Measurements from ENCODE around the gene PDE8A.

DNA sequence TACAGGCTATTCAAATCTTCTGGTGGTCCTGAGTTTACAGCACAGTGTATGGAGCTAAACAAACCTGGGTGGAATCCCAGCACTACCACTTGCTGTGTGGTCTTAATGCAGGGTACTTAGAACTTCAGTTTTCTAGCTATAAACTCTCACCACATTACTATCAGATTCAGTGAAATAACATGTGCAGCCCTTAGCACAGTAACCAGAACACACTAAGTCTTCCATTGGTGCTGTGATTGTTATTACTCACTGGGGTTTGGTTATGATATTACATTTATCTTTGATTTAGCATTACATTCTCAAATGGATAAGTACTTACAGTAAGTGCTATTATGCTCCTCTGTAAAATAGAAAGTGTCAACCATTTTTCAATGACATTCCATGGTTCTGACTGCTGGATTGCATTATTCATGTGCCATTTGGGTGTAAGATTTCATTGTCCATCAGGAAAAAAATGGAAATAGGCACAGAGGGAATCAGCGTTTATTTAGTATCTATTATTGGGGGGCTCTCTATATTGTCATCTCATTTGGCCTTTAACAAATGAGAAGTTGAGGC, 81.9 kb downstream of the PDE8A start:
- no peak for TF ChIP-seq POLR2AphosphoS5 (IDR thresholded peaks at IDR 0.05; ENCODE audit: low read depth, low read length)
- TF ChIP-seq, protein P1, sequence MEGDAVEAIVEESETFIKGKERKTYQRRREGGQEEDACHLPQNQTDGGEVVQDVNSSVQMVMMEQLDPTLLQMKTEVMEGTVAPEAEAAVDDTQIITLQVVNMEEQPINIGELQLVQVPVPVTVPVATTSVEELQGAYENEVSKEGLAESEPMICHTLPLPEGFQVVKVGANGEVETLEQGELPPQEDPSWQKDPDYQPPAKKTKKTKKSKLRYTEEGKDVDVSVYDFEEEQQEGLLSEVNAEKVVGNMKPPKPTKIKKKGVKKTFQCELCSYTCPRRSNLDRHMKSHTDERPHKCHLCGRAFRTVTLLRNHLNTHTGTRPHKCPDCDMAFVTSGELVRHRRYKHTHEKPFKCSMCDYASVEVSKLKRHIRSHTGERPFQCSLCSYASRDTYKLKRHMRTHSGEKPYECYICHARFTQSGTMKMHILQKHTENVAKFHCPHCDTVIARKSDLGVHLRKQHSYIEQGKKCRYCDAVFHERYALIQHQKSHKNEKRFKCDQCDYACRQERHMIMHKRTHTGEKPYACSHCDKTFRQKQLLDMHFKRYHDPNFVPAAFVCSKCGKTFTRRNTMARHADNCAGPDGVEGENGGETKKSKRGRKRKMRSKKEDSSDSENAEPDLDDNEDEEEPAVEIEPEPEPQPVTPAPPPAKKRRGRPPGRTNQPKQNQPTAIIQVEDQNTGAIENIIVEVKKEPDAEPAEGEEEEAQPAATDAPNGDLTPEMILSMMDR (IDR thresholded peaks at IDR 0.05) = no peak
- TF ChIP-seq, protein P2, sequence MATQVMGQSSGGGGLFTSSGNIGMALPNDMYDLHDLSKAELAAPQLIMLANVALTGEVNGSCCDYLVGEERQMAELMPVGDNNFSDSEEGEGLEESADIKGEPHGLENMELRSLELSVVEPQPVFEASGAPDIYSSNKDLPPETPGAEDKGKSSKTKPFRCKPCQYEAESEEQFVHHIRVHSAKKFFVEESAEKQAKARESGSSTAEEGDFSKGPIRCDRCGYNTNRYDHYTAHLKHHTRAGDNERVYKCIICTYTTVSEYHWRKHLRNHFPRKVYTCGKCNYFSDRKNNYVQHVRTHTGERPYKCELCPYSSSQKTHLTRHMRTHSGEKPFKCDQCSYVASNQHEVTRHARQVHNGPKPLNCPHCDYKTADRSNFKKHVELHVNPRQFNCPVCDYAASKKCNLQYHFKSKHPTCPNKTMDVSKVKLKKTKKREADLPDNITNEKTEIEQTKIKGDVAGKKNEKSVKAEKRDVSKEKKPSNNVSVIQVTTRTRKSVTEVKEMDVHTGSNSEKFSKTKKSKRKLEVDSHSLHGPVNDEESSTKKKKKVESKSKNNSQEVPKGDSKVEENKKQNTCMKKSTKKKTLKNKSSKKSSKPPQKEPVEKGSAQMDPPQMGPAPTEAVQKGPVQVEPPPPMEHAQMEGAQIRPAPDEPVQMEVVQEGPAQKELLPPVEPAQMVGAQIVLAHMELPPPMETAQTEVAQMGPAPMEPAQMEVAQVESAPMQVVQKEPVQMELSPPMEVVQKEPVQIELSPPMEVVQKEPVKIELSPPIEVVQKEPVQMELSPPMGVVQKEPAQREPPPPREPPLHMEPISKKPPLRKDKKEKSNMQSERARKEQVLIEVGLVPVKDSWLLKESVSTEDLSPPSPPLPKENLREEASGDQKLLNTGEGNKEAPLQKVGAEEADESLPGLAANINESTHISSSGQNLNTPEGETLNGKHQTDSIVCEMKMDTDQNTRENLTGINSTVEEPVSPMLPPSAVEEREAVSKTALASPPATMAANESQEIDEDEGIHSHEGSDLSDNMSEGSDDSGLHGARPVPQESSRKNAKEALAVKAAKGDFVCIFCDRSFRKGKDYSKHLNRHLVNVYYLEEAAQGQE (IDR thresholded peaks at IDR 0.05; ENCODE audit: insufficient read depth in 1 of 2, low read depth in 2 of 2, low read length in 1 of 2) = no peak
- no peak for TF ChIP-seq SIN3A (IDR thresholded peaks at IDR 0.05; ENCODE audit: borderline replicate concordance, insufficient read depth, low read depth, low read length)
- no peak for TF ChIP-seq TCF7L2 (IDR thresholded peaks at IDR 0.05; ENCODE audit: low read depth, low read length)
